GM12801 (cell line): Measurements from ENCODE around the gene TMEM217.

Experiments
- TF ChIP-seq, protein P1 (sequence below): IDR thresholded peaks from one replicate; pipeline ENCODE4 v1.5.1; 2011; ENCODE audit warnings: control low read depth; ENCODE audit not compliant: insufficient read length; ENCODE audit errors: extremely low read depth

Gene TMEM217

DNA sequence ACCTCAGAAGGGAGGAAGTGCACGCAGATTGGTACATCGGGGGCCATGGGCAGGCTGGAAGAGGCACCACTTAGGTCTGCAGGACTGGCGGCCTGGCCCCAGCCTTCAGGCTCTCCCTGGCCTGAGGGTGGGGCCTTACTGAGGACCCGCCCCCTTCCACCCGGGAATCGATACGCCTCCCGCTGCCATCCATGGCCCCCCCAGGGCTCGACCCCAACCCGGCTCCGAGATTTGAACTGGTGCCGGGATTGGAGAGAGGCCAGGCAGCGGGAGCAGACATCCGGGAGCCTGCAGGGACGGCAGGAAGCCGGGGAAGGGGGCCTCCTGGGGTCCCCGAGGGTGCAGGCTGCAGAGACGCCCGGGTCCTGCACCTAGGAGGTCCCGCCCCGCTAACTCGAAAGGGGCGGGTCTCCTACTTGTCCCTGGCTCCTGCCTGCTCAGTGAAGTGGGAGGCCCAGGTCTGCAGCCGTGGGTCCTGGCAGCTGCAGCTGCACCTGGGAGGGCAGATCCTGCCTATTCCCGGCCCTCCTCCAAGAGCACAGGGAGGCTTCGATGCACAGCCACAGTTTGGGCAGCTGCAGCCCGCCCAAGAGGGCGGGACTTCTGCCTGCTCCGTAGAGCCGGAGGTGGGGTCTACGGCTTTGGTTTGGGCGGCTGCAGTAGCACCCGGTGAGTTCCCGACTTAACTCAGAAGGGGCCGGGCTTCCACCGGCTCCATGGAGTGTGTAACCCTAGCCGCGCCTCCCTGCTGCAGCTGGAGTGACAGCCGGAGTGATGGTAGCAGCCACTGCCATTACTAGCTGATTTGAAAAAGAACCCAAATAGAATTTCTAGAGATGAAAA is 35.6 kb downstream of the TMEM217 start:
- TF ChIP-seq, protein P1, sequence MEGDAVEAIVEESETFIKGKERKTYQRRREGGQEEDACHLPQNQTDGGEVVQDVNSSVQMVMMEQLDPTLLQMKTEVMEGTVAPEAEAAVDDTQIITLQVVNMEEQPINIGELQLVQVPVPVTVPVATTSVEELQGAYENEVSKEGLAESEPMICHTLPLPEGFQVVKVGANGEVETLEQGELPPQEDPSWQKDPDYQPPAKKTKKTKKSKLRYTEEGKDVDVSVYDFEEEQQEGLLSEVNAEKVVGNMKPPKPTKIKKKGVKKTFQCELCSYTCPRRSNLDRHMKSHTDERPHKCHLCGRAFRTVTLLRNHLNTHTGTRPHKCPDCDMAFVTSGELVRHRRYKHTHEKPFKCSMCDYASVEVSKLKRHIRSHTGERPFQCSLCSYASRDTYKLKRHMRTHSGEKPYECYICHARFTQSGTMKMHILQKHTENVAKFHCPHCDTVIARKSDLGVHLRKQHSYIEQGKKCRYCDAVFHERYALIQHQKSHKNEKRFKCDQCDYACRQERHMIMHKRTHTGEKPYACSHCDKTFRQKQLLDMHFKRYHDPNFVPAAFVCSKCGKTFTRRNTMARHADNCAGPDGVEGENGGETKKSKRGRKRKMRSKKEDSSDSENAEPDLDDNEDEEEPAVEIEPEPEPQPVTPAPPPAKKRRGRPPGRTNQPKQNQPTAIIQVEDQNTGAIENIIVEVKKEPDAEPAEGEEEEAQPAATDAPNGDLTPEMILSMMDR = no peak

- TF ChIP-seq, protein P1 = no peak
These were observed 36.3 kb downstream of the TMEM217 start for GRCh38 chr6:37221585-37222124.

DNA sequence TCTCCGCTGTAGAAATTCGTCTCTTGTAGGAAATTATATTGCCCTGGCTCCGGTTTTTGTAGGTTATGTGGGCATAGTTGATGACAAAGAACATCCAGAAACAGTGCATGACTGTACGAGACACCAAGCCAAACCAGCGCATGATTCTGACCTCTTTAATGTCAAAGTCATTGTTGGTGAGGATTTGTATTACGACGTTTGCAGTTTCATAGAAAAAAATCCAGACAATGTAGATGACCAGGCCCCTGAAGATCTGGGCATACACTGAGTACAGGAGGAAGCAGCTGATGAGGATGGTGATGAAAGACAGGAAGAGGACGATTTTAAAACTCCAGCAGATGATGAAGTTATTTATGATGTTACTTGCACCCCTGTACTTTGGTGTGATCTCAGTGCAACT is 39.4 kb downstream of the TMEM217 start:
- TF ChIP-seq, protein P1 = no peak

DNA sequence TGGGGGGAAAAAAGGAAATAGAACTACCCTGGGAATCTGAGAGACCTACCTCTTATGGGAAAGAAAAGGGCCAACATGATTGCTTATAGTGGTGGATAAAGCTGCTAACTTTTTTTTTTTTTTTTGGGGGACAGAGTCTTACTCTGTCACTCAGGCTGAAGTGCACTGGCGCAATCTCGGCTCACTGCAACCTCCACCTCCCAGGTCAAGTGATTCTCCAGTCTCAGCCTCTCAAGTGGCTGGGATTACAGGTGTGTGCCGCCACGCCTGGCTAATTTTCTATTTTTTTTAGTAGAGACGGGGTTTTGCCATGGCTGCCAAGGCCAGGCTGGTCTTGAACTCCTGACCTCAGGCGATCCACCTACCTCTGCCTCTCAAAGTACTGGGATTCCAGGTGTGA is 39.9 kb downstream of the TMEM217 start:
- TF ChIP-seq, protein P1 = no peak

GRCh38 chr6:37212268-37212667 is 45.7 kb downstream of the TMEM217 start:
- TF ChIP-seq, protein P1 = no peak

GRCh38 chr6:37210313-37210968 is 47.5 kb downstream of the TMEM217 start:
- TF ChIP-seq, protein P1 = peak; percentile 81

GRCh38 chr6:37209461-37210205 is 48.3 kb downstream of the TMEM217 start:
- TF ChIP-seq, protein P1 = no peak
